CD4-positive, alpha-beta T cell (primary cell): ENCODE measurements around the gene TCERG1. TPM values are rescaled to one million over a fixed set of nuclear protein-coding genes. Genes with fewer than 3 reads are reported as not detected.

ENCODE experiments used
- ATAC-seq: fragments of 200-7000 bp; cut with Tn5 transposase; one replicate; pipeline ENCODE4 v1.10.0; 2022; ENCODE audit warnings: mild to moderate bottlenecking; ENCODE audit not compliant: poor library complexity
- CTCF ChIA-PET: fragments of 350-600 bp; sonication (Branson Sonifier 250); formaldehyde crosslinking; loops from one replicate; lab custom pipeline; 2021; ENCODE audit warnings: antibody characterized with exemption, inconsistent platforms; lab: Charles Lee
- POLR2A ChIA-PET: fragments of 350-600 bp; sonication (Branson Sonifier 250); formaldehyde crosslinking; loops from one replicate; lab custom pipeline; 2021; ENCODE audit warnings: antibody characterized with exemption, inconsistent platforms; lab: Charles Lee
- DNase-seq, 14 experiments: peaks; one replicate each; pipeline ENCODE4 v3.0.0-alpha.2; 2013 to 2020; ENCODE audit warnings: mixed read lengths in 2 of 14
- H3K27ac ChIP-seq, 2 donors: one replicate each; pipeline versions ENCODE4 v1.5.1 to v1.7.0; 2013; ENCODE audit warnings: low read length in 2 of 2, low read depth in 1 of 2, mild to moderate bottlenecking in 1 of 2
- H3K27me3 ChIP-seq, 2 experiments: 1 replicate in 1 of 2; 2 replicates in 1 of 2; pipeline versions ENCODE4 v1.6.1 to v1.7.0; 2013; ENCODE audit warnings: low read length in 2 of 2, control low read depth in 1 of 2, mild to moderate bottlenecking in 1 of 2, moderate library complexity in 1 of 2; ENCODE audit not compliant: insufficient read depth in 2 of 2, control insufficient read depth in 1 of 2
- H3K36me3 ChIP-seq: one replicate; pipeline ENCODE4 v1.6.1; 2013; ENCODE audit warnings: low read length, control low read depth; ENCODE audit not compliant: insufficient read depth
- H3K4me1 ChIP-seq: one replicate; pipeline ENCODE4 v1.6.1; 2013; ENCODE audit warnings: low read length, control low read depth; ENCODE audit not compliant: insufficient read depth
- H3K4me3 ChIP-seq: one replicate; pipeline ENCODE4 v1.5.1; 2013; ENCODE audit warnings: mild to moderate bottlenecking, low read length, moderate library complexity
- H3K9me3 ChIP-seq, 2 experiments: 1 replicate in 1 of 2; 2 replicates in 1 of 2; pipeline versions ENCODE4 v1.6.1 to v1.7.0; 2013; ENCODE audit warnings: low read length in 2 of 2, mild to moderate bottlenecking in 2 of 2, control low read depth in 1 of 2, moderate library complexity in 1 of 2; ENCODE audit not compliant: control insufficient read depth in 1 of 2, insufficient read depth in 1 of 2
- H3K27ac Mint-ChIP-seq: one replicate; pipeline ENCODE4 v1.8.0; 2020; ENCODE audit warnings: mixed read lengths
- H3K27me3 Mint-ChIP-seq: one replicate; pipeline ENCODE4 v1.8.0; 2021; ENCODE audit warnings: mixed read lengths
- H3K36me3 Mint-ChIP-seq: one replicate; pipeline ENCODE4 v1.8.0; 2021; ENCODE audit warnings: low read depth, mixed read lengths
- H3K4me1 Mint-ChIP-seq: one replicate; pipeline ENCODE4 v1.8.0; 2021; ENCODE audit warnings: low read depth, mixed read lengths
- H3K4me3 Mint-ChIP-seq: one replicate; pipeline ENCODE4 v1.8.0; 2020; ENCODE audit warnings: mild to moderate bottlenecking, mixed read lengths
- H3K9me3 Mint-ChIP-seq: one replicate; pipeline ENCODE4 v1.8.0; 2020; ENCODE audit warnings: mixed read lengths
- intact Hi-C, 2 experiments: fragments of 100-400 bp; cut with DNase I in 1 of 2; cut with micrococcal nuclease in 1 of 2; formaldehyde crosslinking; loops; one replicate each; pipeline versions ENCODE4 v1.15.1 to v1.9.0; 2023 to 2025; cut with DNase I, micrococcal nuclease
- total RNA-seq, 174 experiments: library from RNA in 2 of 174; stranded (reverse) in 2 of 174; gene quantifications; one replicate each; pipeline ENCODE4 v1.2.3 and lab custom pipeline; 2021 to 2026
- TF ChIP-seq, protein P1 (sequence below): fragments of 200-600 bp; IDR thresholded peaks from one replicate; pipeline ENCODE4 v1.8.0; 2022; ENCODE audit warnings: antibody characterized with exemption, mild to moderate bottlenecking

Gene TCERG1
- total RNA-seq, 2 experiments from 2014 or later, result 88.0 to 88.7 TPM

DNA sequence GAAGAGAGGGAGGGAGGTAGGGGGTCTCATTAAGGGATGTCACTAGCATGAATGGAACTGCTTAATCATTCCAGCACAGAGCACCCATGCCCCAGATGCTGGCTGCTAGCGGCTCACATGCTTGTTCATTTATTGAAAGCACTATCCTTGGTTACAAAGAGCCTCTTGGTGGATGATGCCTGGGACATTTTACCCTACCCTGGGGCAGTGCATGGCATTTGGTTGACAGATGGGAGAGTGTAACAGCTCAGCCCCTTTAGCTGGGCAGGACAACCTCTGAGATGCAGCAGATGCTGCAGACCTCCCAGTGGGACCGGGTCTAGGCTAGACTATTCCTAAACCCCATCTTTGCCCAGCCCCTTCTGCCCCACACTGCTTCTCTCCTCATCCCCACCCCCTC, 46.9 kb upstream of the TCERG1 start:
- intact Hi-C loops, result no loop called here
- H3K4me1 ChIP-seq, result no peaks in the 10 kb centered on the region
- H3K27ac Mint-ChIP-seq, result no peak overlapping the region
- peaks cover 12 to 18% of the 10 kb centered on the region in 2 experiments for H3K27me3 ChIP-seq
- ChIA-PET POLR2A (no interaction called here), CTCF (no interaction called here)
- H3K9me3 Mint-ChIP-seq, result no peaks in the 10 kb centered on the region
- H3K9me3 ChIP-seq, result no peaks in the 10 kb centered on the region
- no peaks in the 10 kb centered on the region for H3K36me3 ChIP-seq
- no peak overlapping the region for H3K27ac ChIP-seq
- no peaks in the 10 kb centered on the region for H3K36me3 Mint-ChIP-seq
- TF ChIP-seq, protein P1, sequence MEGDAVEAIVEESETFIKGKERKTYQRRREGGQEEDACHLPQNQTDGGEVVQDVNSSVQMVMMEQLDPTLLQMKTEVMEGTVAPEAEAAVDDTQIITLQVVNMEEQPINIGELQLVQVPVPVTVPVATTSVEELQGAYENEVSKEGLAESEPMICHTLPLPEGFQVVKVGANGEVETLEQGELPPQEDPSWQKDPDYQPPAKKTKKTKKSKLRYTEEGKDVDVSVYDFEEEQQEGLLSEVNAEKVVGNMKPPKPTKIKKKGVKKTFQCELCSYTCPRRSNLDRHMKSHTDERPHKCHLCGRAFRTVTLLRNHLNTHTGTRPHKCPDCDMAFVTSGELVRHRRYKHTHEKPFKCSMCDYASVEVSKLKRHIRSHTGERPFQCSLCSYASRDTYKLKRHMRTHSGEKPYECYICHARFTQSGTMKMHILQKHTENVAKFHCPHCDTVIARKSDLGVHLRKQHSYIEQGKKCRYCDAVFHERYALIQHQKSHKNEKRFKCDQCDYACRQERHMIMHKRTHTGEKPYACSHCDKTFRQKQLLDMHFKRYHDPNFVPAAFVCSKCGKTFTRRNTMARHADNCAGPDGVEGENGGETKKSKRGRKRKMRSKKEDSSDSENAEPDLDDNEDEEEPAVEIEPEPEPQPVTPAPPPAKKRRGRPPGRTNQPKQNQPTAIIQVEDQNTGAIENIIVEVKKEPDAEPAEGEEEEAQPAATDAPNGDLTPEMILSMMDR, result no peak
- ATAC-seq, result no peak
- H3K4me1 Mint-ChIP-seq, result no peaks in the 10 kb centered on the region
- peaks cover 70% of the 10 kb centered on the region for H3K27me3 Mint-ChIP-seq
- H3K4me3 Mint-ChIP-seq, result no peak overlapping the region
- no peak overlapping the region for H3K4me3 ChIP-seq
- DNase-seq, result no peak

DNA sequence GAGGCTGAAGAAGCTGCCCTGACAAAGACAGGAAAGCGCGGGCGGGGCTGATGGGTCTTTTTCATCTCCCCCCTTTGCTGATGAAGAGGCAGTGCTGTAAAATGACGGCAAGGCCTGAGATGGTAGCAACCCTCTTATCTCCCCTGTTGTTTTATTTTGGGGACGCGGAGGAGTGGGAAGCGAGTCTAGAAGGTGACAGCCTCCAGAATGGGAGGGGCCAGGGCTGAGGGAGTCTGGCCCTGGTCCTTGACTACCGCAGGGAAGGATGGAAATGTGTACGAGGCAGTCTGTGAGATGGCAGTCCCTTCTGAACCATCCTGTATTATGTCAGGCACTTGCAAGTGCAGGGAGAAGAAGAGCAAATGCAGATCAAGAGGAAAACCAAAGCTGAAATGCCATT, 46.1 kb upstream of the TCERG1 start:
- Histone ChIP-seq H3K27me3 (peaks cover 12 to 18% of the 10 kb centered on the region in 2 experiments), H3K9me3 (no peaks in the 10 kb centered on the region), H3K36me3 (no peaks in the 10 kb centered on the region), H3K4me3 (no peak overlapping the region), H3K27ac (no peak overlapping the region), H3K4me1 (no peaks in the 10 kb centered on the region)
- H3K27me3 Mint-ChIP-seq, result peaks cover 66% of the 10 kb centered on the region
- DNase-seq (no peak), ATAC-seq (no peak)
- TF ChIP-seq, protein P1, result no peak
- no peaks in the 10 kb centered on the region for H3K36me3 Mint-ChIP-seq
- H3K4me1 Mint-ChIP-seq, result no peaks in the 10 kb centered on the region
- H3K27ac Mint-ChIP-seq, result no peak overlapping the region
- intact Hi-C loops, result no loop called here
- ChIA-PET POLR2A (no interaction called here), CTCF (no interaction called here)
- no peak overlapping the region for H3K4me3 Mint-ChIP-seq
- no peaks in the 10 kb centered on the region for H3K9me3 Mint-ChIP-seq

DNA sequence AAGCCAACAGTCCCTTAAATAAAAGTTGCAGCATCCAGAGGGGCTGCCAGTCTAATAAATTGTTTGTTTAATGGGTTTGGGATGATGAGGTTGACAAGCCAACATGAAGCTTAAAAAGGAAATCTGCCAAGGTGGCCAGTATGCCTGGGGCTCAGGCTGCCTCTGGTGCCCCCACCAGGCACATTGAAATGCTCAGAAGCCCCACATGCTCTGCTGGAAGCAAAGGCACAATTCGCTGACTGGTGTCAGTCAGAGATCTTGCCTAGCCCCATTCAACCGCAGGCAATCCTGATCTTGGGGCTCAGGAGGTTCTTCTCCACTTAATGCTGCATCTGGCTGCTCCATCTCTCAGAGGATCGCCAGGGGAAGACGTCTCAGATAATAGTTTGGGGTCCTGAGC, 44.2 kb upstream of the TCERG1 start:
- peaks cover 47% of the 10 kb centered on the region for H3K27me3 Mint-ChIP-seq
- intact Hi-C loops, result no loop called here
- H3K4me1 Mint-ChIP-seq, result no peaks in the 10 kb centered on the region

More for the DNA sequence above, 44.2 kb upstream of the TCERG1 start:
- Histone ChIP-seq H3K4me1 (no peaks in the 10 kb centered on the region), H3K36me3 (no peaks in the 10 kb centered on the region), H3K4me3 (no peak overlapping the region), H3K27me3 (peaks cover 12 to 17% of the 10 kb centered on the region in 2 experiments), H3K9me3 (no peaks in the 10 kb centered on the region), H3K27ac (no peak overlapping the region)
- TF ChIP-seq, protein P1, result no peak
- no peaks in the 10 kb centered on the region for H3K36me3 Mint-ChIP-seq
- H3K4me3 Mint-ChIP-seq, result no peak overlapping the region
- POLR2A ChIA-PET, result no interaction called here
- CTCF ChIA-PET, result no interaction called here
- H3K9me3 Mint-ChIP-seq, result no peaks in the 10 kb centered on the region
- DNase-seq (no peak), ATAC-seq (no peak)
- H3K27ac Mint-ChIP-seq, result no peak overlapping the region
